ENCODE results near the gene S100A5.

S100A5 gene

GRCh38 chr1:153546796-153547559 is 6.2 kb upstream of the S100A5 start:
- no peak for DNase-seq

- no peak for DNase-seq
Measured at GRCh38 chr1:153546371-153546770, 5.6 kb upstream of the S100A5 start.

- DNase-seq: peak; percentile 77
Measured at GRCh38 chr1:153545067-153546055, 4.6 kb upstream of the S100A5 start, which contains the start of gene S100A4. Gene S100A4, minus strand, starts transcription at chr1:153545806. Its CDS starts 1,012 bp downstream, at chr1:153544794.

GRCh38 chr1:153544453-153545066 is 3.8 kb upstream of the S100A5 start:
- no peak for DNase-seq

GRCh38 chr1:153543736-153544135 is 3.0 kb upstream of the S100A5 start:
- no peak for DNase-seq

GRCh38 chr1:153542956-153543711 is 2.4 kb upstream of the S100A5 start:
- DNase-seq: no peak

GRCh38 chr1:153541641-153542590 is 1.2 kb upstream of the S100A5 start:
- no peak for DNase-seq

- no peak for DNase-seq
Measured at GRCh38 chr1:153539395-153540093, 1.2 kb downstream of the S100A5 start.

GRCh38 chr1:153538315-153538821 is 2.4 kb downstream of the S100A5 start:
- DNase-seq: no peak

GRCh38 chr1:153537376-153537730 is 3.4 kb downstream of the S100A5 start:
- no peak for DNase-seq

GRCh38 chr1:153536671-153537375 is 3.9 kb downstream of the S100A5 start:
- no peak for DNase-seq

GRCh38 chr1:153536012-153536670 is 4.6 kb downstream of the S100A5 start:
- DNase-seq: peak; percentile 50

- DNase-seq: no peak
Measured at GRCh38 chr1:153535242-153536011, 5.3 kb downstream of the S100A5 start, which contains the start of gene S100A6. Gene S100A6, minus strand, starts transcription at chr1:153535991. Its CDS starts 652 bp downstream, at chr1:153535339.

GRCh38 chr1:153534925-153535241 is 5.9 kb downstream of the S100A5 start:
- no peak for DNase-seq

GRCh38 chr1:153534226-153534924 is 6.4 kb downstream of the S100A5 start:
- DNase-seq: no peak

- DNase-seq: no peak
Measured at GRCh38 chr1:153533689-153534201, 7.0 kb downstream of the S100A5 start.

GRCh38 chr1:153532769-153533599 is 7.8 kb downstream of the S100A5 start:
- peak; percentile 75 for DNase-seq
